ENCODE data around the gene SPR.

DNA sequence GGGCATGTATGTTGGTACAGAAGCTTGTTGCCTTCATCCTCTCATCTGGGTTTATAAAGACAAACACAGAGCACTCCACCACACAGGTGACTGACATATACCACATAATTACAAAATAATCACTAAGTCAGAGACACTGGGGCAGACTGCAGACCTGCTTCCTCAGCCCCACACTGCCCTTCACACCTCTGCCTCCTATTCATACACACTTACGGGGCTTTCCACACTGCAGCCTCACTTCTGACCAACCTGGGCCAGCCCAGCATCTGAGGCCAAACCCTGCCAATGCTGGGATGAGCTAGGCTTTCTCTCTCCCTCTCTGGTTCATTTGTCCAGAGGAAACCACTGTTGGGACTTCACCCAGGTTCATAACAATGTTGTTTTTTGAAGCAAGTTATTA, 34.6 kb downstream of the SPR start:
- TF ChIP-seq ZNF142 (CRISPR knock-in tag; IDR thresholded peaks at IDR 0.05) (no peak), HNRNPK (IDR thresholded peaks at IDR 0.05; ENCODE audit: low read depth, low read length, poor library complexity, severe bottlenecking) (no peak)
